ENCODE results near the gene ARSG. TPM values are rescaled to one million over a fixed set of nuclear protein-coding genes. Genes with fewer than 3 reads are reported as not detected.

Gene ARSG
- total and polyA plus RNA-seq, 2 of the 13 experiments (the other 11 are each of a cell fraction or from before 2014, with no cell fraction given) = 3.7 to 15.2 TPM

DNA sequence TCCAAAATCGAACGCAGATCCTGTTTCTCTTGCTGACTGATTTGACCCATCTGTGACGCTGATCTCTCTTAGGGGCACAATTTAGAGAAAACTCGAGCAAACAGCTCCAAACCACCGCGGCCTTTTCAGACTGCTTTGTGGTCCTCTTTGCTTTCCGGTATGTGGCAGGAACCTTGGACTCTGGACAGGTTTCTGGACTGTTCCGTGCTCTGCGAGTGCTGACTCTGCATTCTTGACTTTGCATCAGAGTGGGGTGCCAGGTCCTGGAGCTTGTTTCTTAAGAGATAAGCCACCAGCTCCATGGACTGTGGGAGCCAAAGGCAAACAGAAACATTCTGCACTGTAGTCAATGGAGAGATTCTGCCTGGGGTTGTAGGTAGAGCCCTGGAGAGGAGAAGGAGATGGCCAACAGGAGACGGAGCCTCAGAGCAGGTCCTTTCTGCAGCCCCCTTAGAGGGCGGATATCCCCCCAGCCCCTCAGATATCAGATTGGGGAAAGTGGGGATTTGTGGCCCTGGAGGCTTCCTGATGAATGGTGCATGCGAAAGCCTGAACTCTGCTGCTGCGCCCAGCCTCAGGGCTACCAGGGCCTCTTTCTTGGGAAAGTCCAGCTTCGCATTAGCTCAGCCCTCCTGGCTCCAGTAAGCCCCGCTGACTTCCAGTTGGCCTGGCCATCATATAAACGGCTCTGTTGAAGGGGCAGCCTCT, 100.4 kb downstream of the ARSG start (continued):
- TF ChIP-seq, protein P1, sequence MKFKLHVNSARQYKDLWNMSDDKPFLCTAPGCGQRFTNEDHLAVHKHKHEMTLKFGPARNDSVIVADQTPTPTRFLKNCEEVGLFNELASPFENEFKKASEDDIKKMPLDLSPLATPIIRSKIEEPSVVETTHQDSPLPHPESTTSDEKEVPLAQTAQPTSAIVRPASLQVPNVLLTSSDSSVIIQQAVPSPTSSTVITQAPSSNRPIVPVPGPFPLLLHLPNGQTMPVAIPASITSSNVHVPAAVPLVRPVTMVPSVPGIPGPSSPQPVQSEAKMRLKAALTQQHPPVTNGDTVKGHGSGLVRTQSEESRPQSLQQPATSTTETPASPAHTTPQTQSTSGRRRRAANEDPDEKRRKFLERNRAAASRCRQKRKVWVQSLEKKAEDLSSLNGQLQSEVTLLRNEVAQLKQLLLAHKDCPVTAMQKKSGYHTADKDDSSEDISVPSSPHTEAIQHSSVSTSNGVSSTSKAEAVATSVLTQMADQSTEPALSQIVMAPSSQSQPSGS (CRISPR knock-in tag; IDR thresholded peaks at IDR 0.05) = no peak; the same call in 1 of the 2 replicates
- TF ChIP-seq SAP130 (CRISPR knock-in tag; IDR thresholded peaks at IDR 0.05; ENCODE audit: low read depth) = peak; percentile 73
- TF ChIP-seq, protein P2, sequence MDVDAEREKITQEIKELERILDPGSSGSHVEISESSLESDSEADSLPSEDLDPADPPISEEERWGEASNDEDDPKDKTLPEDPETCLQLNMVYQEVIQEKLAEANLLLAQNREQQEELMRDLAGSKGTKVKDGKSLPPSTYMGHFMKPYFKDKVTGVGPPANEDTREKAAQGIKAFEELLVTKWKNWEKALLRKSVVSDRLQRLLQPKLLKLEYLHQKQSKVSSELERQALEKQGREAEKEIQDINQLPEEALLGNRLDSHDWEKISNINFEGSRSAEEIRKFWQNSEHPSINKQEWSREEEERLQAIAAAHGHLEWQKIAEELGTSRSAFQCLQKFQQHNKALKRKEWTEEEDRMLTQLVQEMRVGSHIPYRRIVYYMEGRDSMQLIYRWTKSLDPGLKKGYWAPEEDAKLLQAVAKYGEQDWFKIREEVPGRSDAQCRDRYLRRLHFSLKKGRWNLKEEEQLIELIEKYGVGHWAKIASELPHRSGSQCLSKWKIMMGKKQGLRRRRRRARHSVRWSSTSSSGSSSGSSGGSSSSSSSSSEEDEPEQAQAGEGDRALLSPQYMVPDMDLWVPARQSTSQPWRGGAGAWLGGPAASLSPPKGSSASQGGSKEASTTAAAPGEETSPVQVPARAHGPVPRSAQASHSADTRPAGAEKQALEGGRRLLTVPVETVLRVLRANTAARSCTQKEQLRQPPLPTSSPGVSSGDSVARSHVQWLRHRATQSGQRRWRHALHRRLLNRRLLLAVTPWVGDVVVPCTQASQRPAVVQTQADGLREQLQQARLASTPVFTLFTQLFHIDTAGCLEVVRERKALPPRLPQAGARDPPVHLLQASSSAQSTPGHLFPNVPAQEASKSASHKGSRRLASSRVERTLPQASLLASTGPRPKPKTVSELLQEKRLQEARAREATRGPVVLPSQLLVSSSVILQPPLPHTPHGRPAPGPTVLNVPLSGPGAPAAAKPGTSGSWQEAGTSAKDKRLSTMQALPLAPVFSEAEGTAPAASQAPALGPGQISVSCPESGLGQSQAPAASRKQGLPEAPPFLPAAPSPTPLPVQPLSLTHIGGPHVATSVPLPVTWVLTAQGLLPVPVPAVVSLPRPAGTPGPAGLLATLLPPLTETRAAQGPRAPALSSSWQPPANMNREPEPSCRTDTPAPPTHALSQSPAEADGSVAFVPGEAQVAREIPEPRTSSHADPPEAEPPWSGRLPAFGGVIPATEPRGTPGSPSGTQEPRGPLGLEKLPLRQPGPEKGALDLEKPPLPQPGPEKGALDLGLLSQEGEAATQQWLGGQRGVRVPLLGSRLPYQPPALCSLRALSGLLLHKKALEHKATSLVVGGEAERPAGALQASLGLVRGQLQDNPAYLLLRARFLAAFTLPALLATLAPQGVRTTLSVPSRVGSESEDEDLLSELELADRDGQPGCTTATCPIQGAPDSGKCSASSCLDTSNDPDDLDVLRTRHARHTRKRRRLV (CRISPR knock-in tag; IDR thresholded peaks at IDR 0.05) = 0 out of 2 replicates have a peak, but pooled peaks have one; percentile 38
- no peak for TF ChIP-seq ZNF24 (IDR thresholded peaks at IDR 0.05)
- 0 out of 3 replicates have a peak, but pooled peaks have one; percentile 25 for TF ChIP-seq MXI1 (IDR thresholded peaks at IDR 0.05; ENCODE audit: borderline replicate concordance, low read depth, low read length)
- TF ChIP-seq, protein P3, sequence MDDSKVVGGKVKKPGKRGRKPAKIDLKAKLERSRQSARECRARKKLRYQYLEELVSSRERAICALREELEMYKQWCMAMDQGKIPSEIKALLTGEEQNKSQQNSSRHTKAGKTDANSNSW (CRISPR knock-in tag; IDR thresholded peaks at IDR 0.05; ENCODE audit: borderline replicate concordance) = no peak
- TF ChIP-seq HOXA9 (CRISPR knock-in tag; IDR thresholded peaks at IDR 0.05; ENCODE audit: borderline replicate concordance) = no peak
- peak; percentile 64; the same call in 1 of the 2 replicates for TF ChIP-seq MTA1 (CRISPR knock-in tag; IDR thresholded peaks at IDR 0.05; ENCODE audit: borderline replicate concordance)
- TF ChIP-seq, protein P4, sequence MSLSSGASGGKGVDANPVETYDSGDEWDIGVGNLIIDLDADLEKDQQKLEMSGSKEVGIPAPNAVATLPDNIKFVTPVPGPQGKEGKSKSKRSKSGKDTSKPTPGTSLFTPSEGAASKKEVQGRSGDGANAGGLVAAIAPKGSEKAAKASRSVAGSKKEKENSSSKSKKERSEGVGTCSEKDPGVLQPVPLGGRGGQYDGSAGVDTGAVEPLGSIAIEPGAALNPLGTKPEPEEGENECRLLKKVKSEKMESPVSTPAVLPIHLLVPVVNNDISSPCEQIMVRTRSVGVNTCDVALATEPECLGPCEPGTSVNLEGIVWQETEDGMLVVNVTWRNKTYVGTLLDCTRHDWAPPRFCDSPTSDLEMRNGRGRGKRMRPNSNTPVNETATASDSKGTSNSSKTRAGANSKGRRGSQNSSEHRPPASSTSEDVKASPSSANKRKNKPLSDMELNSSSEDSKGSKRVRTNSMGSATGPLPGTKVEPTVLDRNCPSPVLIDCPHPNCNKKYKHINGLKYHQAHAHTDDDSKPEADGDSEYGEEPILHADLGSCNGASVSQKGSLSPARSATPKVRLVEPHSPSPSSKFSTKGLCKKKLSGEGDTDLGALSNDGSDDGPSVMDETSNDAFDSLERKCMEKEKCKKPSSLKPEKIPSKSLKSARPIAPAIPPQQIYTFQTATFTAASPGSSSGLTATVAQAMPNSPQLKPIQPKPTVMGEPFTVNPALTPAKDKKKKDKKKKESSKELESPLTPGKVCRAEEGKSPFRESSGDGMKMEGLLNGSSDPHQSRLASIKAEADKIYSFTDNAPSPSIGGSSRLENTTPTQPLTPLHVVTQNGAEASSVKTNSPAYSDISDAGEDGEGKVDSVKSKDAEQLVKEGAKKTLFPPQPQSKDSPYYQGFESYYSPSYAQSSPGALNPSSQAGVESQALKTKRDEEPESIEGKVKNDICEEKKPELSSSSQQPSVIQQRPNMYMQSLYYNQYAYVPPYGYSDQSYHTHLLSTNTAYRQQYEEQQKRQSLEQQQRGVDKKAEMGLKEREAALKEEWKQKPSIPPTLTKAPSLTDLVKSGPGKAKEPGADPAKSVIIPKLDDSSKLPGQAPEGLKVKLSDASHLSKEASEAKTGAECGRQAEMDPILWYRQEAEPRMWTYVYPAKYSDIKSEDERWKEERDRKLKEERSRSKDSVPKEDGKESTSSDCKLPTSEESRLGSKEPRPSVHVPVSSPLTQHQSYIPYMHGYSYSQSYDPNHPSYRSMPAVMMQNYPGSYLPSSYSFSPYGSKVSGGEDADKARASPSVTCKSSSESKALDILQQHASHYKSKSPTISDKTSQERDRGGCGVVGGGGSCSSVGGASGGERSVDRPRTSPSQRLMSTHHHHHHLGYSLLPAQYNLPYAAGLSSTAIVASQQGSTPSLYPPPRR (CRISPR knock-in tag; IDR thresholded peaks at IDR 0.05; ENCODE audit: borderline replicate concordance) = 0 out of 2 replicates have a peak, but pooled peaks have one; percentile 61
- TF ChIP-seq ZNF317 (CRISPR knock-in tag; IDR thresholded peaks at IDR 0.05) = peak; percentile 25; the same call in 1 of the 2 replicates
- TF ChIP-seq NFE2L1 (CRISPR knock-in tag; IDR thresholded peaks at IDR 0.05; ENCODE audit: borderline replicate concordance) = peak; percentile 61; the same call in 1 of the 2 replicates
- TF ChIP-seq, protein P5, sequence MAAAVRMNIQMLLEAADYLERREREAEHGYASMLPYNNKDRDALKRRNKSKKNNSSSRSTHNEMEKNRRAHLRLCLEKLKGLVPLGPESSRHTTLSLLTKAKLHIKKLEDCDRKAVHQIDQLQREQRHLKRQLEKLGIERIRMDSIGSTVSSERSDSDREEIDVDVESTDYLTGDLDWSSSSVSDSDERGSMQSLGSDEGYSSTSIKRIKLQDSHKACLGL (CRISPR knock-in tag; IDR thresholded peaks at IDR 0.05) = peak; percentile 43; the same call in 1 of the 2 replicates
- TF ChIP-seq, protein P6, sequence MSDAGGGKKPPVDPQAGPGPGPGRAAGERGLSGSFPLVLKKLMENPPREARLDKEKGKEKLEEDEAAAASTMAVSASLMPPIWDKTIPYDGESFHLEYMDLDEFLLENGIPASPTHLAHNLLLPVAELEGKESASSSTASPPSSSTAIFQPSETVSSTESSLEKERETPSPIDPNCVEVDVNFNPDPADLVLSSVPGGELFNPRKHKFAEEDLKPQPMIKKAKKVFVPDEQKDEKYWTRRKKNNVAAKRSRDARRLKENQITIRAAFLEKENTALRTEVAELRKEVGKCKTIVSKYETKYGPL (CRISPR knock-in tag; IDR thresholded peaks at IDR 0.05) = no peak
- TF ChIP-seq KDM4B (CRISPR knock-in tag; IDR thresholded peaks at IDR 0.05) = peak; percentile 42; the same call in 1 of the 2 replicates
- TF ChIP-seq TBP (CRISPR knock-in tag; IDR thresholded peaks at IDR 0.05) = no peak
